Bronchial epithelial cell (primary cell): Measurements from ENCODE around the gene GNG3. TPM values are rescaled to one million over a fixed set of nuclear protein-coding genes. Genes with fewer than 3 reads are reported as not detected.

Experiments
- DNase-seq: peaks from one replicate; pipeline ENCODE4 v3.0.0-alpha.2; 2010; ENCODE audit warnings: low read depth
- FAIRE-seq: peaks from 2 replicates; lab custom pipeline; 2011; peaks lifted over from hg19 to GRCh38; lab: Jason Lieb, UNC
- H3K27me3 ChIP-seq: 2 replicates; pipeline ENCODE4 v1.5.1; 2011; ENCODE audit warnings: low read length; ENCODE audit not compliant: control insufficient read depth, insufficient read depth
- H3K36me3 ChIP-seq: 2 replicates; pipeline ENCODE4 v1.5.1; 2011; ENCODE audit warnings: low read length; ENCODE audit not compliant: control insufficient read depth, insufficient read depth
- H3K4me3 ChIP-seq: 2 replicates; pipeline ENCODE4 v1.5.1; 2011; ENCODE audit warnings: mild to moderate bottlenecking, low read depth, low read length, control low read depth
- CTCF ChIP-seq: IDR thresholded peaks from 2 replicates; pipeline ENCODE4 v1.5.1; 2011; ENCODE audit warnings: mild to moderate bottlenecking, moderate library complexity, low read length, control low read depth, inconsistent platforms; ENCODE audit not compliant: insufficient read depth, severe bottlenecking
- total RNA-seq: library from RNA; depleted of rRNA; stranded (reverse); fragments of >200 nt; gene quantifications from 2 replicates; pipeline ENCODE4 v1.2.1, GENCODE V29; 2014

GNG3 gene
- total RNA-seq = not detected in 2 replicates

DNA sequence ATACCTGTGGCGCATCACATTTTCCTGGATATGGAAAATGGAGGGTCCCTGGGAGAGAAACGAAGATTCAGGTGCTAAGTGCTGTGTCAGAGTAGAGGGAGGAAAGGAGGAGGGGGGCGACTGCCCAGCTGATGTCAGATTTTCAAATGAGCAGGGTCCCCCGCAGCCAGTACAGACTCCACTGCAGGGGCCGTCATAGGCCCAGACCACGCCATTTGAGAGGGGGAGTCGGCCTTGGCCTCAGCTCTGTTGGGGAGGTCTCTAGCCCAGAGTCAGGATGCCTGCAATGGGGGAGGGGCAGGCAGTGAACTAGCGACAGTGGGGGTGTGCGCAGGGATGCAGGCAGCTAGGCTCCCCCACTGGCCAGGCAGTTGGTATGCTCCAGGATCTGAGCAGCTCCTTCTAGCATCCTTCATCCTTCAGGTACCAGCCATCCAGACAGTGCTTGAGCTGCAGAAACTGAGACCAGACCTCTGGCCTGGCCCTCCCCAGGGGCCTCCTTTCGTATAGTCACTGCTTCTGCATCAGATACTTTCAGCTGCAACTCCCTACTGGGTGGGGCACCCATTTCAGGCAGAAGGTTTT is at the start of gene GNG3, which contains the start of gene BSCL2:
GNG3 (plus strand) TSS at position 400 of the 585 bp plus-strand sequence. CDS start 620 bp downstream, outside the sequence.
BSCL2 (minus strand) TSS at position 148 of the 585 bp plus-strand sequence. CDS start 229 bp downstream, outside the sequence.
- FAIRE-seq (no peak), DNase-seq (no peak)
- TF ChIP-seq CTCF = no peak
- peaks cover 7% of the 10 kb centered on the region for H3K36me3 ChIP-seq
- H3K4me3 ChIP-seq = peak within 1 kb of the TSS; percentile 60
- H3K27me3 ChIP-seq = no peaks in the 10 kb centered on the region

GRCh38 chr11:62664405-62665074 is 42.9 kb upstream of the GNG3 start:
- FAIRE-seq (no peak), DNase-seq (peak; percentile 63)
- TF ChIP-seq CTCF = no peak
- H3K27me3 ChIP-seq = no peaks in the 10 kb centered on the region
- H3K4me3 ChIP-seq = peak overlapping the region; percentile 80
- peaks cover 12% of the 10 kb centered on the region for H3K36me3 ChIP-seq

GRCh38 chr11:62665075-62665598 is 42.3 kb upstream of the GNG3 start, which contains the start of the genes C11orf98 and CSKMT:
TSS of gene C11orf98 (minus strand) at chr11:62665210. CDS start at chr11:62665169, 41 bp downstream.
TSS of gene CSKMT (plus strand) at chr11:62665312. CDS start at chr11:62665880, 568 bp downstream.
- H3K27me3 ChIP-seq = no peaks in the 10 kb centered on the region
- H3K36me3 ChIP-seq = peaks cover 12% of the 10 kb centered on the region
- peak within 1 kb of the TSS; percentile 80 for H3K4me3 ChIP-seq
- peak; percentile 74 for DNase-seq
- no peak for FAIRE-seq
- no peak for TF ChIP-seq CTCF

DNA sequence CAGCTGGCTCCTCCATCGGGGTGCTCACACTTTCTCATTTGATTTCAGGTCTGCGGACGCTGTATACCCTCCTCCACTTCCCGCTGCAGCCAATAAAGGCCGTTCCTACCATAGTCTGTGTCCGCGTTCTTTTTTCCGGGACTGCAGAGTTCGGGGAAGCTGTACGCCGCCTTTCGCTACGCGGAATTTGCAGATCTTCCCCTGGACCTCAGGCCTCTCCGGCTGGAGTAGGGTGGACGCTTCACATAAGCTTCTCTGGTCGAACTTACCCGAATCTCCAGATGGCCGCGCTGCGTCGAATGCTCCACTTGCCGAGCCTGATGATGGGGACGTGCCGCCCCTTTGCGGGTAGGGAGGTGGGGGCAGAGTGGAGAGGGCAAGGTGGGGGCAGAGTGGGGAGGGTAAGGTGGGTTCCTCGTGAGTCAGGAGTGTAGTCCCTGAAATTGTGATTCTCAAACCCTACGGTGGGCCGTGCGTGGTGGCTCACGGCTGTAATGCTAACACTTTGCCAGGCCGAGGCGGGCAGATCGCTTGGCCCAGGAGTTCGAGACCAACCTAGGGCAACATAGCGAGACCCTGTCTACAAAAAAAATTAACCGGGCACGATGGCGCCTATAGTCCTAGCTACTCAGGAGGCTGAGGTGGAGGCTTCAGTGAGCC is 41.7 kb upstream of the GNG3 start:
- peak overlapping the region; percentile 80 for H3K4me3 ChIP-seq
- DNase-seq (no peak), FAIRE-seq (no peak)
- H3K27me3 ChIP-seq = no peaks in the 10 kb centered on the region
- peaks cover 12% of the 10 kb centered on the region for H3K36me3 ChIP-seq
- no peak for TF ChIP-seq CTCF

- H3K4me3 ChIP-seq = peak overlapping the region; percentile 80
- H3K27me3 ChIP-seq = no peaks in the 10 kb centered on the region
- no peak for FAIRE-seq
- no peak for DNase-seq
- no peak for TF ChIP-seq CTCF
- H3K36me3 ChIP-seq = peaks cover 12% of the 10 kb centered on the region
Measured at GRCh38 chr11:62666259-62666926, 41.1 kb upstream of the GNG3 start.
